ENCODE results near the gene KHK. TPM values are rescaled to one million over a fixed set of nuclear protein-coding genes. Genes with fewer than 3 reads are reported as not detected.

KHK gene
- total and polyA plus RNA-seq, 7 donors: 1.6 to 12.7 (median 3.9) TPM

- peak overlapping the region in 3 of 4 donors; percentile 94 to 98 (median 97) for H3K27ac ChIP-seq
- peaks cover 0 to 32% (median 5%) of the 10 kb centered on the region in 4 donors for H3K36me3 ChIP-seq
- peak overlapping the region in 3 of 4 donors; percentile 70 to 91 (median 77) for H3K4me3 ChIP-seq
- no peaks in the 10 kb centered on the region for H3K27me3 ChIP-seq
- intact Hi-C loops (cut with DNase I): no loop called here
- H3K4me1 ChIP-seq: peaks cover 0 to 60% (median 57%) of the 10 kb centered on the region in 4 donors
- no peaks in the 10 kb centered on the region for H3K9me3 ChIP-seq
- TF ChIP-seq POLR2A (IDR thresholded peaks at IDR 0.05) (no peak), CTCF (IDR thresholded peaks at IDR 0.05) (no peak), POLR2AphosphoS5 (IDR thresholded peaks at IDR 0.05) (no peak), EP300 (IDR thresholded peaks at IDR 0.05) (no peak)
- WGBS, 2 donors: 86 to 89% methylated on average over 8 of the region's 8 CpGs
- DNase-seq: peak; percentile 50
Measured at GRCh38 chr2:27069961-27070618, 16.5 kb upstream of the KHK start.

GRCh38 chr2:27070653-27071276 is 15.8 kb upstream of the KHK start:
- no peak for TF ChIP-seq CTCF (IDR thresholded peaks at IDR 0.05)
- TF ChIP-seq POLR2AphosphoS5 (IDR thresholded peaks at IDR 0.05): no peak
- no peak for TF ChIP-seq EP300 (IDR thresholded peaks at IDR 0.05)
- no peak for TF ChIP-seq POLR2A (IDR thresholded peaks at IDR 0.05)
- Histone ChIP-seq H3K27ac (peak overlapping the region; percentile 94 to 98 (median 97)), H3K27me3 (no peaks in the 10 kb centered on the region), H3K4me1 (peaks cover 0 to 67% (median 64%) of the 10 kb centered on the region in 4 donors), H3K4me3 (peak overlapping the region; percentile 70 to 94 (median 84)), H3K9me3 (no peaks in the 10 kb centered on the region), H3K36me3 (peaks cover 0 to 30% (median 5%) of the 10 kb centered on the region in 4 donors)
- intact Hi-C loops (cut with DNase I): loop anchor here (1.0 kb wide), 1 partner anchor 19 kb away; the partner anchor contains the start of gene AGBL5
- no peak for DNase-seq
- WGBS, 2 donors: 4% methylated on average over 11 of the region's 11 CpGs

- H3K4me3 ChIP-seq: peak within 1 kb of the TSS; percentile 70 to 94 (median 84)
- H3K4me1 ChIP-seq: peaks cover 0 to 74% (median 68%) of the 10 kb centered on the region in 4 donors
- H3K9me3 ChIP-seq: no peaks in the 10 kb centered on the region
- DNase-seq: peak; percentile 97
- peaks cover 0 to 30% (median 5%) of the 10 kb centered on the region in 4 donors for H3K36me3 ChIP-seq
- intact Hi-C loops (cut with DNase I): loop anchor here (1.0 kb wide), 1 partner anchor 20 kb away; the partner anchor contains the start of gene AGBL5
- H3K27ac ChIP-seq: peak within 1 kb of the TSS; percentile 94 to 98 (median 97)
- TF ChIP-seq POLR2AphosphoS5 (IDR thresholded peaks at IDR 0.05): peak; percentile 86 to 95 (median 93)
- TF ChIP-seq POLR2A (IDR thresholded peaks at IDR 0.05): peak; percentile 63 to 76
- TF ChIP-seq CTCF (IDR thresholded peaks at IDR 0.05): no peak
- WGBS, 2 donors: 0% methylated on average over 86 of the region's 86 CpGs
- no peaks in the 10 kb centered on the region for H3K27me3 ChIP-seq
Measured at GRCh38 chr2:27071277-27071989, 15.1 kb upstream of the KHK start, which contains the start of gene OST4. OST4 (minus strand) TSS chr2:27071654.

- no peaks in the 10 kb centered on the region for H3K9me3 ChIP-seq
- WGBS, 2 donors: 9 to 17% methylated on average over 34 of the region's 34 CpGs
- intact Hi-C loops (cut with DNase I): loop anchor here (1.0 kb wide), 1 partner anchor 21 kb away; the partner anchor contains the start of gene AGBL5
- TF ChIP-seq CTCF (IDR thresholded peaks at IDR 0.05): no peak
- peak in 1 of 2 donors; percentile 51 for TF ChIP-seq POLR2A (IDR thresholded peaks at IDR 0.05)
- TF ChIP-seq POLR2AphosphoS5 (IDR thresholded peaks at IDR 0.05): peak; percentile 88 to 95 (median 92)
- TF ChIP-seq EP300 (IDR thresholded peaks at IDR 0.05): peak; percentile 54 to 89 (median 66)
- H3K4me3 ChIP-seq: peak overlapping the region; percentile 50 to 91 (median 74)
- H3K27me3 ChIP-seq: no peaks in the 10 kb centered on the region
- peaks cover 0 to 82% (median 76%) of the 10 kb centered on the region in 4 donors for H3K4me1 ChIP-seq
- DNase-seq: peak; percentile 98
- H3K36me3 ChIP-seq: peaks cover 0 to 30% (median 5%) of the 10 kb centered on the region in 4 donors
- H3K27ac ChIP-seq: peak overlapping the region; percentile 94 to 98 (median 97)
Measured at GRCh38 chr2:27071990-27072830, 14.4 kb upstream of the KHK start.
